ENCODE data around the gene ZBTB20.

ZBTB20 gene

DNA sequence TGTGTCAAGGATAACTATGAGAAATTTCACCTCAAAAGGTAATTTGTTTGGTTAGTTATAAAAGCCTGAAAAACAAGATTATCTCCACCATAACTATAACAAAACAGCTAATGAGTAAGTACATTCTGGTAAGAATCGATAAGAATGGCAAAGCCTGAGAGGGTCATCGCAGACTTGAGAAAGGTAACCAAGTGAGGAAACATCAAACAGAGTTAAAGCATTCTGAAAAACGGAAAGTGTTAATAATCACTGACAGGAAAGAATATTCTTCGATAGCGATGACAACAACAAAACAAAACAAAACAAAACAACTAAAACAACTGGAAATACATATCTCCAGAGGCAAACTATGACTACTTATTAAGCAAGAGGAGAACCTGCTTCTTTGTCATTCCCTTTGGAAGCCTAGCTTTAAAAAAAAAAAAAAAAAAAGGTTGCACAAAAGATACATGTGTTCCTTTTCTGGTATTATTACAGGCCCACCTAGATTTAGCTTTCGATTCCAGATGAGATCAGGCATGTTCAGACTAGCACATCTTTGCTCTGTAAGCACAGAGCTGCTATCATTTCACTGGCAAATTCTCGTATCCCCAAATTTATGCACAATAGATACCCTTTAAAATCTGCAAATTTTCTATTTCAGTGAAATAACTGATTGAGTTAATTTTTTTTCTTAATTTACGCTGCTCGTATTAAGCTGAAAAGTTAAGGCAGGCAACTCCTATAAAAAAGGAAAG is 697.6 kb downstream of the ZBTB20 start (continued):
- TF ChIP-seq, protein P1, sequence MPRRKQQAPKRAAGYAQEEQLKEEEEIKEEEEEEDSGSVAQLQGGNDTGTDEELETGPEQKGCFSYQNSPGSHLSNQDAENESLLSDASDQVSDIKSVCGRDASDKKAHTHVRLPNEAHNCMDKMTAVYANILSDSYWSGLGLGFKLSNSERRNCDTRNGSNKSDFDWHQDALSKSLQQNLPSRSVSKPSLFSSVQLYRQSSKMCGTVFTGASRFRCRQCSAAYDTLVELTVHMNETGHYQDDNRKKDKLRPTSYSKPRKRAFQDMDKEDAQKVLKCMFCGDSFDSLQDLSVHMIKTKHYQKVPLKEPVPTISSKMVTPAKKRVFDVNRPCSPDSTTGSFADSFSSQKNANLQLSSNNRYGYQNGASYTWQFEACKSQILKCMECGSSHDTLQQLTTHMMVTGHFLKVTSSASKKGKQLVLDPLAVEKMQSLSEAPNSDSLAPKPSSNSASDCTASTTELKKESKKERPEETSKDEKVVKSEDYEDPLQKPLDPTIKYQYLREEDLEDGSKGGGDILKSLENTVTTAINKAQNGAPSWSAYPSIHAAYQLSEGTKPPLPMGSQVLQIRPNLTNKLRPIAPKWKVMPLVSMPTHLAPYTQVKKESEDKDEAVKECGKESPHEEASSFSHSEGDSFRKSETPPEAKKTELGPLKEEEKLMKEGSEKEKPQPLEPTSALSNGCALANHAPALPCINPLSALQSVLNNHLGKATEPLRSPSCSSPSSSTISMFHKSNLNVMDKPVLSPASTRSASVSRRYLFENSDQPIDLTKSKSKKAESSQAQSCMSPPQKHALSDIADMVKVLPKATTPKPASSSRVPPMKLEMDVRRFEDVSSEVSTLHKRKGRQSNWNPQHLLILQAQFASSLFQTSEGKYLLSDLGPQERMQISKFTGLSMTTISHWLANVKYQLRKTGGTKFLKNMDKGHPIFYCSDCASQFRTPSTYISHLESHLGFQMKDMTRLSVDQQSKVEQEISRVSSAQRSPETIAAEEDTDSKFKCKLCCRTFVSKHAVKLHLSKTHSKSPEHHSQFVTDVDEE (CRISPR knock-in tag; IDR thresholded peaks at IDR 0.05) = no peak
- TF ChIP-seq, protein P2, sequence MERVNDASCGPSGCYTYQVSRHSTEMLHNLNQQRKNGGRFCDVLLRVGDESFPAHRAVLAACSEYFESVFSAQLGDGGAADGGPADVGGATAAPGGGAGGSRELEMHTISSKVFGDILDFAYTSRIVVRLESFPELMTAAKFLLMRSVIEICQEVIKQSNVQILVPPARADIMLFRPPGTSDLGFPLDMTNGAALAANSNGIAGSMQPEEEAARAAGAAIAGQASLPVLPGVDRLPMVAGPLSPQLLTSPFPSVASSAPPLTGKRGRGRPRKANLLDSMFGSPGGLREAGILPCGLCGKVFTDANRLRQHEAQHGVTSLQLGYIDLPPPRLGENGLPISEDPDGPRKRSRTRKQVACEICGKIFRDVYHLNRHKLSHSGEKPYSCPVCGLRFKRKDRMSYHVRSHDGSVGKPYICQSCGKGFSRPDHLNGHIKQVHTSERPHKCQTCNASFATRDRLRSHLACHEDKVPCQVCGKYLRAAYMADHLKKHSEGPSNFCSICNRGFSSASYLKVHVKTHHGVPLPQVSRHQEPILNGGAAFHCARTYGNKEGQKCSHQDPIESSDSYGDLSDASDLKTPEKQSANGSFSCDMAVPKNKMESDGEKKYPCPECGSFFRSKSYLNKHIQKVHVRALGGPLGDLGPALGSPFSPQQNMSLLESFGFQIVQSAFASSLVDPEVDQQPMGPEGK (CRISPR knock-in tag; IDR thresholded peaks at IDR 0.05; ENCODE audit: borderline replicate concordance) = no peak
- TF ChIP-seq SNAI2 (CRISPR knock-in tag; IDR thresholded peaks at IDR 0.05) = no peak

DNA sequence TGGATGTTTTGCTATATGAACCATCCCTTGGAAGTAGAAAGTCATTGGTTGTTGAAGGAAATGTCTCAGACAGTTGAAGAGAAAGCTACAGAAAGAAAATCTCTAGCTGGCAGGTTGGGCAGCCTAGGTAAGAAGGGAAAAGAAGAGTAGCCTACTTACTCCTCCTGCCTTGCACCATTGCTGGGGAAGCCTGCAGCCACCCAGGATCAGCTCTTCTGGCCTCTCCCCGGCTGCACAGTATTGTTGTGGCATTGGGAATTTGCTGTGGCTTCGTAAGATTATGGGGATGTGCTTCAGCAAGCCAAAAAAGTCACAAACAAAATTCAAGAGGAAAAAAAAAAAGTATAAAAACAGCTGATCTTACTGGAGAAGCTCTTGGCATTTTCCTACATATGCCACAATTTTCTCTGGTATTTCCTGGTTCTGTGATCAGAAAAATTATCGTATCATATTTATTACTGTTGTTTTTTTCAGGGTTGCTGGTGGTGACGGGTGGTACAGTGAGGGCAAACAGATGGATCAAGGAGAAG is 699.1 kb downstream of the ZBTB20 start:
- no peak for ATAC-seq

DNA sequence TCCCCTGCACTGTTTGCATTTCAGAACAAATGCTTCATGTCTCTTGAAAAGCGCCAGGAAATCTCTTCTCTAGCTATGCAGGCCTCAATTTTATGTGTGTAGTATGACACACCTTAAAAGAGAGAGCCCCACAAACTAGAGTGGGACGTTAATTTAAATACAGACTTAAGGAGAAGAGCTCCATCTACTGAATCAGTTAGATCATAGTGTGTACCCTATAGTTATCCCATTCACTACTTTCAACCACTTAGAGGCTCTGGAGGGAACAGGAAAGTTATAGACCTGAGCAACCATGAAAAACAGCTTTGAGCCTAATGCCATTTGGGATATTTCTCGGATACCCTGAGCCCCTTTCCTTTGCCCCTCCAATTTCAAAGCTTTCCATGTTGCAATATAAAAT is 699.5 kb downstream of the ZBTB20 start:
- ATAC-seq = peak; percentile 56
- TF ChIP-seq, protein P1 (CRISPR knock-in tag; IDR thresholded peaks at IDR 0.05) = no peak
- TF ChIP-seq ZC3H10 (CRISPR knock-in tag; IDR thresholded peaks at IDR 0.05) (no peak), RARB (CRISPR knock-in tag; IDR thresholded peaks at IDR 0.05) (no peak), ARNTL (CRISPR knock-in tag; IDR thresholded peaks at IDR 0.05; ENCODE audit: borderline replicate concordance, low read depth) (no peak), PPARA (CRISPR knock-in tag; IDR thresholded peaks at IDR 0.05; ENCODE audit: borderline replicate concordance) (no peak), ZFP3 (CRISPR knock-in tag; IDR thresholded peaks at IDR 0.05) (no peak)
- TF ChIP-seq, protein P2 (CRISPR knock-in tag; IDR thresholded peaks at IDR 0.05; ENCODE audit: borderline replicate concordance) = no peak

More for the DNA sequence above, 699.1 kb downstream of the ZBTB20 start:
- TF ChIP-seq, protein P2 (CRISPR knock-in tag; IDR thresholded peaks at IDR 0.05; ENCODE audit: borderline replicate concordance) = no peak
- TF ChIP-seq, protein P3, sequence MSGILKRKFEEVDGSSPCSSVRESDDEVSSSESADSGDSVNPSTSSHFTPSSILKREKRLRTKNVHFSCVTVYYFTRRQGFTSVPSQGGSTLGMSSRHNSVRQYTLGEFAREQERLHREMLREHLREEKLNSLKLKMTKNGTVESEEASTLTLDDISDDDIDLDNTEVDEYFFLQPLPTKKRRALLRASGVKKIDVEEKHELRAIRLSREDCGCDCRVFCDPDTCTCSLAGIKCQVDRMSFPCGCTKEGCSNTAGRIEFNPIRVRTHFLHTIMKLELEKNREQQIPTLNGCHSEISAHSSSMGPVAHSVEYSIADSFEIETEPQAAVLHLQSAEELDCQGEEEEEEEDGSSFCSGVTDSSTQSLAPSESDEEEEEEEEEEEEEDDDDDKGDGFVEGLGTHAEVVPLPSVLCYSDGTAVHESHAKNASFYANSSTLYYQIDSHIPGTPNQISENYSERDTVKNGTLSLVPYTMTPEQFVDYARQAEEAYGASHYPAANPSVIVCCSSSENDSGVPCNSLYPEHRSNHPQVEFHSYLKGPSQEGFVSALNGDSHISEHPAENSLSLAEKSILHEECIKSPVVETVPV (CRISPR knock-in tag; IDR thresholded peaks at IDR 0.05) = no peak
- TF ChIP-seq, protein P4, sequence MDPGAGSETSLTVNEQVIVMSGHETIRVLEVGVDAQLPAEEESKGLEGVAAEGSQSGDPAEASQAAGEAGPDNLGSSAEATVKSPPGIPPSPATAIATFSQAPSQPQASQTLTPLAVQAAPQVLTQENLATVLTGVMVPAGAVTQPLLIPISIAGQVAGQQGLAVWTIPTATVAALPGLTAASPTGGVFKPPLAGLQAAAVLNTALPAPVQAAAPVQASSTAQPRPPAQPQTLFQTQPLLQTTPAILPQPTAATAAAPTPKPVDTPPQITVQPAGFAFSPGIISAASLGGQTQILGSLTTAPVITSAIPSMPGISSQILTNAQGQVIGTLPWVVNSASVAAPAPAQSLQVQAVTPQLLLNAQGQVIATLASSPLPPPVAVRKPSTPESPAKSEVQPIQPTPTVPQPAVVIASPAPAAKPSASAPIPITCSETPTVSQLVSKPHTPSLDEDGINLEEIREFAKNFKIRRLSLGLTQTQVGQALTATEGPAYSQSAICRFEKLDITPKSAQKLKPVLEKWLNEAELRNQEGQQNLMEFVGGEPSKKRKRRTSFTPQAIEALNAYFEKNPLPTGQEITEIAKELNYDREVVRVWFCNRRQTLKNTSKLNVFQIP (CRISPR knock-in tag; IDR thresholded peaks at IDR 0.05; ENCODE audit: borderline replicate concordance, low read depth) = no peak
- no peak for TF ChIP-seq GLIS3 (CRISPR knock-in tag; IDR thresholded peaks at IDR 0.05)
- TF ChIP-seq ZC3H10 (CRISPR knock-in tag; IDR thresholded peaks at IDR 0.05) = no peak
- TF ChIP-seq BACH2 (CRISPR knock-in tag; IDR thresholded peaks at IDR 0.05; ENCODE audit: borderline replicate concordance) = no peak
- TF ChIP-seq PPARA (CRISPR knock-in tag; IDR thresholded peaks at IDR 0.05; ENCODE audit: borderline replicate concordance) = no peak
- no peak for TF ChIP-seq ZNF70 (CRISPR knock-in tag; IDR thresholded peaks at IDR 0.05)
- TF ChIP-seq TCF4 (CRISPR knock-in tag; IDR thresholded peaks at IDR 0.05; ENCODE audit: borderline replicate concordance) = no peak
- no peak for TF ChIP-seq SNAI2 (CRISPR knock-in tag; IDR thresholded peaks at IDR 0.05)
- no peak for TF ChIP-seq CSDC2 (CRISPR knock-in tag; IDR thresholded peaks at IDR 0.05)
- TF ChIP-seq ZFP30 (CRISPR knock-in tag; IDR thresholded peaks at IDR 0.05) = no peak
- TF ChIP-seq ZNF8 (CRISPR knock-in tag; IDR thresholded peaks at IDR 0.05) = no peak
- no peak for TF ChIP-seq ISL1 (CRISPR knock-in tag; IDR thresholded peaks at IDR 0.05)
- no peak for TF ChIP-seq ZFP3 (CRISPR knock-in tag; IDR thresholded peaks at IDR 0.05)
- TF ChIP-seq ZNF565 (CRISPR knock-in tag; conservative IDR thresholded peaks at IDR 0.05; ENCODE audit: low read depth) = no peak
- TF ChIP-seq, protein P5, sequence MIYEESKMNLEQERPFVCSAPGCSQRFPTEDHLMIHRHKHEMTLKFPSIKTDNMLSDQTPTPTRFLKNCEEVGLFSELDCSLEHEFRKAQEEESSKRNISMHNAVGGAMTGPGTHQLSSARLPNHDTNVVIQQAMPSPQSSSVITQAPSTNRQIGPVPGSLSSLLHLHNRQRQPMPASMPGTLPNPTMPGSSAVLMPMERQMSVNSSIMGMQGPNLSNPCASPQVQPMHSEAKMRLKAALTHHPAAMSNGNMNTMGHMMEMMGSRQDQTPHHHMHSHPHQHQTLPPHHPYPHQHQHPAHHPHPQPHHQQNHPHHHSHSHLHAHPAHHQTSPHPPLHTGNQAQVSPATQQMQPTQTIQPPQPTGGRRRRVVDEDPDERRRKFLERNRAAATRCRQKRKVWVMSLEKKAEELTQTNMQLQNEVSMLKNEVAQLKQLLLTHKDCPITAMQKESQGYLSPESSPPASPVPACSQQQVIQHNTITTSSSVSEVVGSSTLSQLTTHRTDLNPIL (CRISPR knock-in tag; IDR thresholded peaks at IDR 0.05; ENCODE audit: low read depth) = no peak

All from SK-N-SH treated with all-trans-retinoic acid at 6 μM for 48 hours (cell line).